SU-DHL-6 (cell line): ENCODE measurements around the gene LEPROT.

Experiments
- H2AFZ ChIP-seq: fragments of 200-600 bp; sonication (generic); 2 replicates; pipeline ENCODE4 v1.6.1; 2014; ENCODE audit warnings: low read depth, mild to moderate bottlenecking, moderate library complexity, mixed read lengths, antibody characterized with exemption, low read length; ENCODE audit not compliant: severe bottlenecking
- H3F3A ChIP-seq: fragments of 200-600 bp; shearing (Covaris generic); 2 replicates; pipeline ENCODE4 v1.6.0; 2016; ENCODE audit warnings: antibody characterized with exemption, mild to moderate bottlenecking; ENCODE audit not compliant: insufficient read depth
- H3K27ac ChIP-seq: fragments of 200-600 bp; sonication (generic); 2 replicates; pipeline ENCODE4 v1.5.1; 2016; ENCODE audit warnings: low read depth, mild to moderate bottlenecking, low read length, moderate library complexity, mixed read lengths
- H3K27me3 ChIP-seq: fragments of 200-600 bp; sonication (generic), shearing (Covaris generic); 2 replicates; pipeline ENCODE4 v1.6.0; 2014; ENCODE audit warnings: mild to moderate bottlenecking, low read length
- H3K36me3 ChIP-seq: fragments of 200-600 bp; sonication (generic); 2 replicates; pipeline ENCODE4 v1.6.1; 2014; ENCODE audit warnings: mild to moderate bottlenecking, low read length, mixed read lengths
- H3K4me2 ChIP-seq: fragments of 300-600, 200-600 bp; shearing (Covaris generic), sonication (generic); 2 replicates; pipeline ENCODE4 v1.6.0; 2014; ENCODE audit warnings: low read length, low read depth, mild to moderate bottlenecking; ENCODE audit not compliant: poor library complexity, severe bottlenecking
- H3K4me3 ChIP-seq: fragments of 200-600 bp; sonication (generic); 2 replicates; pipeline ENCODE4 v1.5.1; 2014; ENCODE audit warnings: antibody characterized with exemption, low read length, mild to moderate bottlenecking, mixed read lengths; ENCODE audit not compliant: insufficient read depth, poor library complexity, severe bottlenecking
- H3K79me2 ChIP-seq: fragments of 200-600 bp; sonication (generic); 2 replicates; pipeline ENCODE4 v1.6.1; 2014; ENCODE audit warnings: mild to moderate bottlenecking, low read length, moderate library complexity; ENCODE audit not compliant: insufficient read depth
- H3K9ac ChIP-seq: fragments of 200-600 bp; sonication (generic); 2 replicates; pipeline ENCODE4 v1.7.0; 2014; ENCODE audit warnings: mild to moderate bottlenecking, low read length
- H3K9me2 ChIP-seq: fragments of 200-600 bp; sonication (generic); replicated peaks from 2 replicates; pipeline ENCODE4 v1.6.1; 2014; ENCODE audit warnings: low read length; ENCODE audit not compliant: insufficient read depth
- H3K9me3 ChIP-seq: fragments of 200-600 bp; sonication (generic); 2 replicates; pipeline ENCODE4 v1.6.1; 2014; ENCODE audit warnings: low read length, mixed read lengths; ENCODE audit not compliant: insufficient read depth
- H4K20me1 ChIP-seq: fragments of 200-600 bp; sonication (generic); 2 replicates; pipeline ENCODE4 v1.6.1; 2014; ENCODE audit warnings: low read depth, mild to moderate bottlenecking, antibody characterized with exemption, low read length, moderate library complexity, mixed read lengths
- EZH2phosphoT487 ChIP-seq: fragments of 200-600 bp; sonication (generic), shearing (Covaris generic); conservative IDR thresholded peaks from 2 replicates; pipeline ENCODE4 v1.6.1; 2018; ENCODE audit warnings: mild to moderate bottlenecking, antibody characterized with exemption, low read length, moderate library complexity, mixed read lengths
- TF ChIP-seq, protein P1 (sequence below): fragments of 200-600 bp; sonication (generic); IDR thresholded peaks from one replicate; pipeline ENCODE4 v1.5.1; 2017; ENCODE audit warnings: antibody characterized with exemption, mild to moderate bottlenecking, low read length, moderate library complexity; ENCODE audit not compliant: insufficient read depth, poor library complexity, severe bottlenecking

The LEPROT gene

DNA sequence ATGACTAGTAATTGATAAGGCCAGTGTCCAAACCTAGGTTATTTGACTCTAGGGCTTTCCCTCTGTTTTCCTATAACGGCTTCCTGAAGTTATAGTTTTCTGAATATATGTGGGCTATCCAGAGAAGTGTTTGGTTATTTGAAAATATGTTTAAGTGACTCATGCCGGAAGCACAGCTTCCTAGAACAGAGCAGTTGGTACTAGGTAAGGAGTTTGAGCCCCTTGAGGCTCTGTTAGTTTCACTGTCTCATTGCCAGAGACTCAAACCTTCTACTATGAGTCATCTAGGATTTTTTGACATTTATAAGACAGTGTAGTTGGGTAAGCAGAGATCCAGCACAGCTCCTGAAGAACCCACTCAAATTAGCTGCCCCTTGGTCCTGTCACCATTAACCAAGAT is 27.1 kb upstream of the LEPROT start:
- Histone ChIP-seq H3K27me3 (no peaks in the 10 kb centered on the region), H3K4me3 (no peak overlapping the region), H3K36me3 (no peaks in the 10 kb centered on the region), H4K20me1 (no peaks in the 10 kb centered on the region), H3K9ac (no peak overlapping the region), H3K27ac (no peak overlapping the region), H3K4me2 (no peak overlapping the region), H3K79me2 (no peaks in the 10 kb centered on the region), H3K9me2 (no peaks in the 10 kb centered on the region), H2AFZ (no peak overlapping the region), H3K9me3 (no peaks in the 10 kb centered on the region), H3F3A (no peaks in the 10 kb centered on the region)
- no peak for TF ChIP-seq EZH2phosphoT487
- TF ChIP-seq, protein P1, sequence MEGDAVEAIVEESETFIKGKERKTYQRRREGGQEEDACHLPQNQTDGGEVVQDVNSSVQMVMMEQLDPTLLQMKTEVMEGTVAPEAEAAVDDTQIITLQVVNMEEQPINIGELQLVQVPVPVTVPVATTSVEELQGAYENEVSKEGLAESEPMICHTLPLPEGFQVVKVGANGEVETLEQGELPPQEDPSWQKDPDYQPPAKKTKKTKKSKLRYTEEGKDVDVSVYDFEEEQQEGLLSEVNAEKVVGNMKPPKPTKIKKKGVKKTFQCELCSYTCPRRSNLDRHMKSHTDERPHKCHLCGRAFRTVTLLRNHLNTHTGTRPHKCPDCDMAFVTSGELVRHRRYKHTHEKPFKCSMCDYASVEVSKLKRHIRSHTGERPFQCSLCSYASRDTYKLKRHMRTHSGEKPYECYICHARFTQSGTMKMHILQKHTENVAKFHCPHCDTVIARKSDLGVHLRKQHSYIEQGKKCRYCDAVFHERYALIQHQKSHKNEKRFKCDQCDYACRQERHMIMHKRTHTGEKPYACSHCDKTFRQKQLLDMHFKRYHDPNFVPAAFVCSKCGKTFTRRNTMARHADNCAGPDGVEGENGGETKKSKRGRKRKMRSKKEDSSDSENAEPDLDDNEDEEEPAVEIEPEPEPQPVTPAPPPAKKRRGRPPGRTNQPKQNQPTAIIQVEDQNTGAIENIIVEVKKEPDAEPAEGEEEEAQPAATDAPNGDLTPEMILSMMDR = no peak

- H3K36me3 ChIP-seq = no peaks in the 10 kb centered on the region
- no peaks in the 10 kb centered on the region for H3K27me3 ChIP-seq
- no peaks in the 10 kb centered on the region for H3K9me2 ChIP-seq
- H3K4me2 ChIP-seq = no peak overlapping the region
- no peak overlapping the region for H3K4me3 ChIP-seq
- H3F3A ChIP-seq = no peaks in the 10 kb centered on the region
- H3K9me3 ChIP-seq = no peaks in the 10 kb centered on the region
- H4K20me1 ChIP-seq = no peaks in the 10 kb centered on the region
- no peaks in the 10 kb centered on the region for H3K79me2 ChIP-seq
- no peak overlapping the region for H3K9ac ChIP-seq
- no peak for TF ChIP-seq EZH2phosphoT487
- TF ChIP-seq, protein P1 = no peak
- no peak overlapping the region for H2AFZ ChIP-seq
- H3K27ac ChIP-seq = no peak overlapping the region
Observed at GRCh38 chr1:65393928-65394327, 26.5 kb upstream of the LEPROT start.

DNA sequence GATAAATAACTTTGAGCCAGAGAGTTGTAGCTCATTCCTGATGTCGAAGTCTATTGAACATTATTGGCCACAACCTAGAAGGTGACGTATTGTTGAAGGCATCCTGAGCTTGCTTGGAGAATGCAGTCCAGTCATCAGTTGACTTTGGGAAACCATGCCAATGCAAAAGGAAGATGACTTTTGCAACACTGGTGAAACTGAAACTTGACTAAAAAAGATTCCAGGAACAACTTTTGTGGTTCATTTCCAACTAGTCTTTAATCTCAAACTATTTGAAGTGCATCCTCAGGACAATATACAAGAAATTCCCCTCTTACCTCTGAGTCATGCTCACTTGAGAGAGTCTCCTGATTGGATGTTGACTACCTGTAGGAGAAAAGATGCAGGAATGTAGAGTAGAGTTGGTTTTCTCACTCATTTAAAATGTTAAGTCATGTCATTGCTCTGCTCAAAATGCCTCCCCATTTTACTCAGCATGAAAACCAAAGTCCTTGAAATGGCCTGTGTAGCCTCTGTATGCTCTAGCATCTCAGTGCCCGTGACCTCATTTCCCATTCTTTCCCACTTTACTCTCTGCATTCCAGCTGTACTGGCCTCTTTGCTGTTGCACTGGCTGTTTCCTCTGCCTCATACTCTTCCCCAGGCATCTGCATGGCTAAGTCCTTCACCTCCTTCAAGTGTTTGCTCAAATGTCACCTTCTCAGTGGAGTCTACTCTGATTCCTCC is 24.4 kb upstream of the LEPROT start:
- TF ChIP-seq, protein P1 = no peak
- TF ChIP-seq EZH2phosphoT487 = no peak
- no peak overlapping the region for H2AFZ ChIP-seq
- no peaks in the 10 kb centered on the region for H3K9me2 ChIP-seq
- no peak overlapping the region for H3K27ac ChIP-seq
- H3F3A ChIP-seq = no peaks in the 10 kb centered on the region
- H4K20me1 ChIP-seq = no peaks in the 10 kb centered on the region
- no peaks in the 10 kb centered on the region for H3K27me3 ChIP-seq
- H3K4me3 ChIP-seq = no peak overlapping the region
- no peaks in the 10 kb centered on the region for H3K79me2 ChIP-seq
- no peaks in the 10 kb centered on the region for H3K9me3 ChIP-seq
- H3K9ac ChIP-seq = no peak overlapping the region
- H3K4me2 ChIP-seq = no peak overlapping the region
- no peaks in the 10 kb centered on the region for H3K36me3 ChIP-seq
